Smooth muscle cell (in vitro differentiated cells): ENCODE results near the gene ARID3A. TPM values are rescaled to one million over a fixed set of nuclear protein-coding genes. Genes with fewer than 3 reads are reported as not detected.

ENCODE experiments used
- DNase-seq: peaks from one replicate; lab custom pipeline; 2025; ENCODE audit not compliant: unreplicated experiment; lab: John Stamatoyannopoulos, UW
- H2AFZ ChIP-seq: fragments of 200-600 bp; sonication (generic); 2 replicates; pipeline ENCODE4 v1.6.0; 2016; ENCODE audit warnings: antibody characterized with exemption, low read depth, mild to moderate bottlenecking
- H3F3A ChIP-seq: fragments of 200-600 bp; sonication (generic); 2 replicates; pipeline ENCODE4 v1.6.0; 2017; ENCODE audit warnings: antibody characterized with exemption, low read depth
- H3K27ac ChIP-seq: fragments of 200-600 bp; sonication (generic); 2 replicates; pipeline ENCODE4 v1.5.1; 2016; ENCODE audit warnings: low read depth, mild to moderate bottlenecking
- H3K27me3 ChIP-seq: fragments of 200-600 bp; sonication (generic); 2 replicates; pipeline ENCODE4 v1.6.1; 2016; ENCODE audit warnings: low read depth, mild to moderate bottlenecking
- H3K36me3 ChIP-seq: fragments of 200-600 bp; sonication (generic); 2 replicates; pipeline ENCODE4 v1.5.1; 2016; ENCODE audit warnings: low read depth
- H3K4me1 ChIP-seq: fragments of 200-600 bp; sonication (generic); 2 replicates; pipeline ENCODE4 v1.5.1; 2016; ENCODE audit warnings: low read depth
- H3K4me2 ChIP-seq: fragments of 200-600 bp; sonication (generic); 2 replicates; pipeline ENCODE4 v1.6.0; 2016; ENCODE audit warnings: mild to moderate bottlenecking
- H3K4me3 ChIP-seq: fragments of 200-600 bp; sonication (generic); 2 replicates; pipeline ENCODE4 v1.5.1; 2016; ENCODE audit warnings: mild to moderate bottlenecking
- H3K79me2 ChIP-seq: fragments of 200-600 bp; sonication (generic); 2 replicates; pipeline ENCODE4 v1.6.0; 2016; ENCODE audit warnings: low read depth, mild to moderate bottlenecking
- H3K9ac ChIP-seq: fragments of 200-600 bp; sonication (generic); 2 replicates; pipeline ENCODE4 v1.6.0; 2016; ENCODE audit warnings: low read depth
- H3K9me3 ChIP-seq: fragments of 200-600 bp; sonication (generic); replicated peaks from 2 replicates; pipeline ENCODE4 v1.5.1; 2016; ENCODE audit warnings: low read depth
- H4K20me1 ChIP-seq: fragments of 200-600 bp; sonication (generic); 2 replicates; pipeline ENCODE4 v1.6.0; 2016; ENCODE audit warnings: low read depth
- CTCF ChIP-seq: fragments of 200-600 bp; sonication (generic); IDR thresholded peaks from 2 replicates; pipeline ENCODE4 v1.5.1; 2017; ENCODE audit warnings: borderline replicate concordance, mild to moderate bottlenecking, antibody characterized with exemption; ENCODE audit not compliant: insufficient read depth, poor library complexity, severe bottlenecking
- WGBS: methylation state at CpG from one replicate; pipeline ENCODE4 v1.1.7; 2016; ENCODE audit warnings: low lambda C conversion rate; 5-methylcytosine and 5-hydroxymethylcytosine counted together
- polyA plus RNA-seq: library from polyadenylated mRNA; unstranded; fragments of >200 nt; fragmentation: Nextera tagmentation; extraction: Ambion mirVana; gene quantifications from 2 replicates; pipeline ENCODE4 v1.2.1, GENCODE V29; 2016
- total RNA-seq: library from RNA; depleted of rRNA; stranded (reverse); fragments of >200 nt; gene quantifications from 2 replicates; pipeline ENCODE4 v1.2.3, GENCODE V29; 2014

The ARID3A gene
- total and polyA plus RNA-seq, 2 experiments from 2014 or later, result 45.7 to 50.3 TPM

DNA sequence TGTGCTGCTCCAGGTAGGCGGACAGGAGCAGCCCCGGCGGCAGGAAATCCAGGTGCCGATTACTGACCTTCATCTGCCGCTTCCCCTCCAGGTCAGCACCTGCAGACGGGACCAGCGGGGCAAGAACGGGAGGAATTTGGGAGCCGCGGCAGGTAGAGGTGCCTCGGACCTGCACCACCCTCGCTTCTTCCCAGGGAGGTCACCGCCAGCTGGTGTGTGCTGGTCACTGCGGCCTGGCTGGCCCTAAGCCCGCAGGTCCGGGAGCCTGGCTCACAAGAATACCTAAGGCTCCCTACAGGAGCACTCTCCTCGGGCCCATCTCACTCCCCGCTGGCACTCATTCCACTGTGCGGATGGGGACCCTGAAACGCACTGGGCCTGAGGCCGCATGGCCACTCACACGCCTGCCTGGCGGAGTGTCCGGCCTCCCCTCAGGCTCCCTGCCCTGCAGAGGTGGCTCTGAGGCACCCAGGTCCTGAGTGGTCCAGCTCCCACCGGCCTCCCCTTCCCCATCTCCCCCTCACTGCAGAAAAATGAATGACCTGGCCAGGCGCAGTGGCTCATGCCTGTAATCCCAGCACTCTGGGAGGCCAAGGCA lies 28.3 kb upstream of the ARID3A start:
- no peak overlapping the region for H3K4me2 ChIP-seq
- H3K27me3 ChIP-seq, result no peaks in the 10 kb centered on the region
- no peak overlapping the region for H3K4me3 ChIP-seq
- H2AFZ ChIP-seq, result no peak overlapping the region
- peaks cover 5% of the 10 kb centered on the region for H3F3A ChIP-seq
- no peaks in the 10 kb centered on the region for H3K9me3 ChIP-seq
- H3K79me2 ChIP-seq, result peaks cover 3% of the 10 kb centered on the region
- H3K27ac ChIP-seq, result no peak overlapping the region
- H4K20me1 ChIP-seq, result peaks cover 38% of the 10 kb centered on the region
- no peaks in the 10 kb centered on the region for H3K36me3 ChIP-seq
- no peak overlapping the region for H3K9ac ChIP-seq
- no peak for DNase-seq
- no peaks in the 10 kb centered on the region for H3K4me1 ChIP-seq
- TF ChIP-seq CTCF, result no peak
- WGBS, result 93% methylated on average over 26 of the region's 26 CpGs

- Histone ChIP-seq H3K27me3 (no peaks in the 10 kb centered on the region), H3F3A (peaks cover 3% of the 10 kb centered on the region), H2AFZ (no peak overlapping the region), H3K4me2 (no peak overlapping the region), H3K9me3 (no peaks in the 10 kb centered on the region), H4K20me1 (peaks cover 49% of the 10 kb centered on the region), H3K4me1 (peaks cover 4% of the 10 kb centered on the region), H3K9ac (no peak overlapping the region), H3K27ac (no peak overlapping the region), H3K4me3 (no peak overlapping the region), H3K36me3 (no peaks in the 10 kb centered on the region), H3K79me2 (peaks cover 12% of the 10 kb centered on the region)
- 92% methylated on average over 19 of the region's 20 CpGs for WGBS
- no peak for TF ChIP-seq CTCF
- no peak for DNase-seq
Observed at GRCh38 chr19:898663-899062, 27.2 kb upstream of the ARID3A start.

GRCh38 chr19:899336-900042 lies 26.3 kb upstream of the ARID3A start:
- Histone ChIP-seq H3K79me2 (peaks cover 20% of the 10 kb centered on the region), H3K4me1 (peaks cover 4% of the 10 kb centered on the region), H3K4me3 (no peak overlapping the region), H3K36me3 (no peaks in the 10 kb centered on the region), H3K27ac (no peak overlapping the region), H2AFZ (no peak overlapping the region), H3K9ac (no peak overlapping the region), H3K27me3 (no peaks in the 10 kb centered on the region), H3F3A (no peaks in the 10 kb centered on the region), H4K20me1 (peaks cover 57% of the 10 kb centered on the region), H3K4me2 (no peak overlapping the region), H3K9me3 (no peaks in the 10 kb centered on the region)
- no peak for DNase-seq
- TF ChIP-seq CTCF, result no peak
- 91% methylated on average over 31 of the region's 32 CpGs for WGBS

GRCh38 chr19:900043-900301 lies 25.9 kb upstream of the ARID3A start:
- Histone ChIP-seq H3K9me3 (no peaks in the 10 kb centered on the region), H3K4me1 (peaks cover 4% of the 10 kb centered on the region), H3K79me2 (peaks cover 25% of the 10 kb centered on the region), H3K9ac (no peak overlapping the region), H3K4me3 (no peak overlapping the region), H3K27ac (no peak overlapping the region), H4K20me1 (peaks cover 62% of the 10 kb centered on the region), H3K4me2 (no peak overlapping the region), H3F3A (no peaks in the 10 kb centered on the region), H2AFZ (no peak overlapping the region), H3K36me3 (no peaks in the 10 kb centered on the region), H3K27me3 (no peaks in the 10 kb centered on the region)
- 96% methylated on average over 15 of the region's 15 CpGs for WGBS
- DNase-seq, result no peak
- no peak for TF ChIP-seq CTCF
